Lower leg skin (tissue), 4 donors: ENCODE results near the gene AKR1C2. TPM values are rescaled to one million over a fixed set of nuclear protein-coding genes. Genes with fewer than 3 reads are reported as not detected.

Source experiments
- DNase-seq, 2 donors: peaks; one replicate each; pipeline ENCODE4 v3.0.0-alpha.2; 2019; ENCODE audit warnings: low spot score in 2 of 2
- H3K4me3 ChIP-seq: fragments of 200-600 bp; sonication (generic); 2 replicates; pipeline ENCODE4 v1.5.1; 2017; ENCODE audit warnings: mild to moderate bottlenecking, low read depth; ENCODE audit not compliant: poor library complexity, severe bottlenecking
- CTCF ChIP-seq, 3 donors: fragments of 450-650 bp; IDR thresholded peaks; one replicate each; pipeline ENCODE4 v1.5.1; 2016; ENCODE audit warnings: antibody characterized with exemption in 3 of 3, mild to moderate bottlenecking in 3 of 3, moderate library complexity in 2 of 3
- POLR2A ChIP-seq, 2 donors: fragments of 450-650 bp; IDR thresholded peaks; one replicate each; pipeline ENCODE4 v1.6.1; 2016 to 2017; ENCODE audit warnings: antibody characterized with exemption in 2 of 2, mild to moderate bottlenecking in 1 of 2, moderate library complexity in 1 of 2
- WGBS, 2 donors: methylation state at CpG; one replicate each; pipeline ENCODE4 v1.1.5; 2018; 5-methylcytosine and 5-hydroxymethylcytosine counted together
- intact Hi-C: fragments of 100-400 bp; cut with DNase I; formaldehyde crosslinking; loops from one replicate; pipeline ENCODE4 v1.15.0; 2023; ENCODE audit warnings: low total_unique reads
- total RNA-seq, 4 donors: library from RNA; depleted of rRNA; stranded (reverse); fragments of >200 nt; gene quantifications; one replicate each; pipeline ENCODE4 v1.1.0, GENCODE V29; 2016

The AKR1C2 gene
- total RNA-seq, 4 donors from 2014 or later = 9.3 to 27.5 (median 20.1) TPM

GRCh38 chr10:4939224-4940072, 64.2 kb downstream of the AKR1C2 start:
- TF ChIP-seq POLR2A (IDR thresholded peaks at IDR 0.05) = no peak
- TF ChIP-seq CTCF (IDR thresholded peaks at IDR 0.05) = no peak
- intact Hi-C loops = no loop called here
- no peak overlapping the region for H3K4me3 ChIP-seq
- 45 to 46% methylated on average over 7 of the region's 7 CpGs for WGBS, 2 donors
- no peak for DNase-seq

Other genes with a start within 250 kb of the AKR1C2 start
- 1 to 10 TPM in 3 of 4 donors, under 1 TPM in 1; 0.91 to 6.2 (median 3.8) TPM for gene AKR1E2, start 177.7 kb downstream of the AKR1C2 start, total RNA-seq
- gene AKR1C1, start 40.4 kb downstream of the AKR1C2 start, total RNA-seq = 10 to 100 TPM; 16.3 to 44.4 (median 31.3) TPM
- 10 to 100 TPM; 17.2 to 38.7 (median 29.6) TPM for gene AKR1C3, start 90.6 kb upstream of the AKR1C2 start, total RNA-seq
- gene AKR1C8, start 181.3 kb upstream of the AKR1C2 start, total RNA-seq = not detected
- gene AKR1C4, start 193.0 kb upstream of the AKR1C2 start, total RNA-seq = not detected